OCI-LY1 (cell line): ENCODE data around the gene STON2.

Experiments used
- H2AFZ ChIP-seq: fragments of 200-600 bp; sonication (generic), shearing (Covaris generic); 2 replicates; pipeline ENCODE4 v1.6.0; 2014; ENCODE audit warnings: antibody characterized with exemption, mild to moderate bottlenecking, low read length
- H3F3A ChIP-seq: fragments of 200-600 bp; sonication (generic), shearing (Covaris generic); 2 replicates; pipeline ENCODE4 v1.6.0; 2014; ENCODE audit warnings: mild to moderate bottlenecking, antibody characterized with exemption, low read length, moderate library complexity; ENCODE audit not compliant: insufficient read depth
- H3K27ac ChIP-seq: fragments of 200-600 bp; sonication (generic); 2 replicates; pipeline ENCODE4 v1.5.1; 2014; ENCODE audit warnings: low read length, mixed run types, mild to moderate bottlenecking, low read depth; ENCODE audit not compliant: poor library complexity, severe bottlenecking
- H3K27me3 ChIP-seq: fragments of 200-600 bp; sonication (generic); 2 replicates; pipeline ENCODE4 v1.6.0; 2014; ENCODE audit warnings: antibody characterized with exemption, mild to moderate bottlenecking, low read length, moderate library complexity; ENCODE audit not compliant: insufficient read depth
- H3K36me3 ChIP-seq: fragments of 200-600 bp; sonication (generic); 2 replicates; pipeline ENCODE4 v1.6.1; 2014; ENCODE audit warnings: mild to moderate bottlenecking, antibody characterized with exemption, low read length, moderate library complexity, mixed read lengths; ENCODE audit not compliant: insufficient read depth
- H3K4me1 ChIP-seq: fragments of 200-600 bp; sonication (generic); 2 replicates; pipeline ENCODE4 v1.5.1; 2014; ENCODE audit warnings: mild to moderate bottlenecking, low read length, moderate library complexity; ENCODE audit not compliant: insufficient read depth, severe bottlenecking
- H3K4me2 ChIP-seq: fragments of 200-600 bp; sonication (generic), shearing (Covaris generic); 2 replicates; pipeline ENCODE4 v1.6.1; 2014; ENCODE audit warnings: low read length
- H3K4me3 ChIP-seq: fragments of 200-600 bp; sonication (generic); 2 replicates; pipeline ENCODE4 v1.5.1; 2014; ENCODE audit warnings: low read length, low read depth, mild to moderate bottlenecking, mixed read lengths; ENCODE audit not compliant: poor library complexity, severe bottlenecking
- H3K79me2 ChIP-seq: fragments of 200-600 bp; shearing (Covaris generic); 2 replicates; pipeline ENCODE4 v1.6.1; 2016; ENCODE audit warnings: mixed run types, low read length, mixed read lengths; ENCODE audit not compliant: insufficient read depth
- H3K9ac ChIP-seq: fragments of 200-600 bp; sonication (generic), shearing (Covaris generic); 2 replicates; pipeline ENCODE4 v1.6.1; 2014; ENCODE audit warnings: mild to moderate bottlenecking, low read length, mixed read lengths
- H3K9me2 ChIP-seq: fragments of 200-600 bp; sonication (generic), shearing (Covaris generic); 2 replicates; pipeline ENCODE4 v1.6.1; 2014; ENCODE audit warnings: low read depth, mild to moderate bottlenecking, low read length, mixed read lengths
- H3K9me3 ChIP-seq: fragments of 200-600 bp; shearing (Covaris generic); 2 replicates; pipeline ENCODE4 v1.6.1; 2014; ENCODE audit warnings: low read length, mixed read lengths
- H4K20me1 ChIP-seq: fragments of 200-600 bp; sonication (generic), shearing (Covaris generic); 2 replicates; pipeline ENCODE4 v1.6.0; 2016; ENCODE audit warnings: mild to moderate bottlenecking, low read length; ENCODE audit not compliant: insufficient read depth
- EZH2 ChIP-seq: fragments of 200-600 bp; sonication (generic), shearing (Covaris generic); IDR thresholded peaks from 2 replicates; pipeline ENCODE4 v1.8.0; 2017; ENCODE audit warnings: borderline replicate concordance, mixed run types, mild to moderate bottlenecking, antibody characterized with exemption, low read length, moderate library complexity, mixed read lengths
- TF ChIP-seq, protein P1 (sequence below): fragments of 200-600 bp; sonication (generic), shearing (Covaris generic); IDR thresholded peaks from 2 replicates; pipeline ENCODE4 v1.5.1; 2017; ENCODE audit warnings: mild to moderate bottlenecking, antibody characterized with exemption, low read length, moderate library complexity, mixed read lengths

The STON2 gene

DNA sequence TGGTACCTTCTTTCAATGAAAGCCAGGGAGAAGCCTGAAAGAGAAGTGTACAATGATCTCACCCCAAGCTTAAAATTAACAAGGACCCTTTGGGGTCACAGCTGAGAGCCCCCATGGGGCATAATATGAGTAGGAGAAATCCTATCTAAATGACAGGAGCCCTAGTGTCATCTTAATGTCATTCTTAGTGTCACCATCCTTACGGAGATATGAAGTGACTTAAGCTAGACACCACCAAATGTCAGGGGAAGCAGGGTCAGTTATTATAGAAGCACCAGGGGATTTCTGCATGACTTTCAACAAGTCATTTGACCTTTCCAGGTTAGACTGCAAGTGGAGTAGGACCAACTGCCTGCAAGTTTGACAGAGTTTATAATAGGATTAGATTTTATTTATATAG, 28.9 kb upstream of the STON2 start:
- TF ChIP-seq, protein P1, sequence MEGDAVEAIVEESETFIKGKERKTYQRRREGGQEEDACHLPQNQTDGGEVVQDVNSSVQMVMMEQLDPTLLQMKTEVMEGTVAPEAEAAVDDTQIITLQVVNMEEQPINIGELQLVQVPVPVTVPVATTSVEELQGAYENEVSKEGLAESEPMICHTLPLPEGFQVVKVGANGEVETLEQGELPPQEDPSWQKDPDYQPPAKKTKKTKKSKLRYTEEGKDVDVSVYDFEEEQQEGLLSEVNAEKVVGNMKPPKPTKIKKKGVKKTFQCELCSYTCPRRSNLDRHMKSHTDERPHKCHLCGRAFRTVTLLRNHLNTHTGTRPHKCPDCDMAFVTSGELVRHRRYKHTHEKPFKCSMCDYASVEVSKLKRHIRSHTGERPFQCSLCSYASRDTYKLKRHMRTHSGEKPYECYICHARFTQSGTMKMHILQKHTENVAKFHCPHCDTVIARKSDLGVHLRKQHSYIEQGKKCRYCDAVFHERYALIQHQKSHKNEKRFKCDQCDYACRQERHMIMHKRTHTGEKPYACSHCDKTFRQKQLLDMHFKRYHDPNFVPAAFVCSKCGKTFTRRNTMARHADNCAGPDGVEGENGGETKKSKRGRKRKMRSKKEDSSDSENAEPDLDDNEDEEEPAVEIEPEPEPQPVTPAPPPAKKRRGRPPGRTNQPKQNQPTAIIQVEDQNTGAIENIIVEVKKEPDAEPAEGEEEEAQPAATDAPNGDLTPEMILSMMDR = no peak
- no peak for TF ChIP-seq EZH2
- H3K9ac ChIP-seq = no peak overlapping the region
- no peaks in the 10 kb centered on the region for H3K9me3 ChIP-seq
- no peaks in the 10 kb centered on the region for H3K27me3 ChIP-seq
- H3K4me2 ChIP-seq = no peak overlapping the region
- no peaks in the 10 kb centered on the region for H3K4me1 ChIP-seq
- no peak overlapping the region for H3K27ac ChIP-seq
- H3K9me2 ChIP-seq = no peaks in the 10 kb centered on the region
- H3K36me3 ChIP-seq = no peaks in the 10 kb centered on the region
- H4K20me1 ChIP-seq = no peaks in the 10 kb centered on the region
- no peaks in the 10 kb centered on the region for H3F3A ChIP-seq
- H2AFZ ChIP-seq = no peak overlapping the region
- no peak overlapping the region for H3K4me3 ChIP-seq
- H3K79me2 ChIP-seq = no peaks in the 10 kb centered on the region

DNA sequence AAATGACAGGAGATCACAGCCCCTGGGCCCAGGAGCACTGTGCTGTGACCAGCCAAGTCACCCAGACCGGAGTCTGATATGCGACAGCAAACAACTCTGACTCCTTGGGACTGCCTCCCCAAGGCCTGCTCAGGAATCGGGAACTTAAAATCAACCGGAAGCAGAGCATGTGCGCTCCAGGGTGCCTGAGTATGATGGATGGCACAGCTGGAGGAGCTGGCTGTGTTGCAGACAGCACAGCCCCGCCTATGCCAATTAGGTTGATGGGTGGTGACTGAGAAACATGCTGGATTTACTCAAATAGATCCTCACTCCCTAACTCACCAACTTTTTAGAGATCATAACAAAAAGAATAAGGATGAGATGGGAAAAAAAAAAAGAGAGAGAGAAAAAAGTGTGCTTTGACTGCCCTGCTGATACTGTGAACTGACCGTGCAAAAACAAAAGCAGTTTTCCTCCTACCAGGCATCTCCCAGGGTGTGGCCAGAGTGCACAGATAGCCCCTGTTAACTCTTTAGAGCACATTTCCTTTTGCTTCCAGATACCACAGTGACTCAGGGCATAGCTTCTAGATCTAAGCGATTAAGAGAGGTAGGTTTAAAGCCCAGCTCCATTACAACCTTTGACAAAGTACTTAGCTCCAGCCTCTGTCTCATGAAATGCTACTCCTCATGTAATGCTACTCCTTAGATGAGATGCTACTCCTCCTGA, 27.4 kb upstream of the STON2 start:
- TF ChIP-seq EZH2 = no peak
- TF ChIP-seq, protein P1 = no peak
- Histone ChIP-seq H3K4me3 (no peak overlapping the region), H3K36me3 (no peaks in the 10 kb centered on the region), H3K79me2 (no peaks in the 10 kb centered on the region), H2AFZ (no peak overlapping the region), H3K9me2 (no peaks in the 10 kb centered on the region), H3F3A (no peaks in the 10 kb centered on the region), H3K27ac (no peak overlapping the region), H3K27me3 (no peaks in the 10 kb centered on the region), H3K9ac (no peak overlapping the region), H4K20me1 (no peaks in the 10 kb centered on the region), H3K9me3 (no peaks in the 10 kb centered on the region), H3K4me1 (no peaks in the 10 kb centered on the region), H3K4me2 (no peak overlapping the region)

DNA sequence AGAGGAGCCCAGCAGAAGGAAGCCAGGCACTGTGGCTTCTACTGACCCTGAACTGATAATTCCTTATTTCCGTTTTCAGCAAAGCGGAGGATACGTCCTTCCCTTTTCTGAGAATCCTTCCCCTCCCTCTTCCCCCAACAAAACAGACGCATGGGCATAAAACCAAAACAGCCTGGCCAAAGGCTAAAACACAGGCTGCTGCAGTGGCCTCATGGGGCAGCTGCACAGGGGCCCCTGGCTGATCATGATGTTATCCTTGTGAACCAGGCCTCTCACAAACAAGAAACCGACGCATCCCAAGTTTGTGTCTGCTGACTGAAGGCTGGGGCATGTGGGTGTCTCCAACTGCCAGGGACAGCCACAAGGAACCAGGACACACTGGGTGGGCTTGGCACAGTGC, 23.4 kb upstream of the STON2 start:
- Histone ChIP-seq H3K36me3 (no peaks in the 10 kb centered on the region), H3K9me2 (no peaks in the 10 kb centered on the region), H4K20me1 (no peaks in the 10 kb centered on the region), H3K27me3 (no peaks in the 10 kb centered on the region), H3K27ac (no peak overlapping the region), H3K4me1 (no peaks in the 10 kb centered on the region), H3K9ac (no peak overlapping the region), H3F3A (no peaks in the 10 kb centered on the region), H3K79me2 (no peaks in the 10 kb centered on the region), H3K4me3 (no peak overlapping the region), H3K9me3 (no peaks in the 10 kb centered on the region), H3K4me2 (no peak overlapping the region), H2AFZ (no peak overlapping the region)
- TF ChIP-seq, protein P1 = no peak
